GM19023 (cell line): ENCODE measurements around the gene RAD51D.
"Not testable (repeated sequence)": the region's sequence is repeated elsewhere in the genome, so short reads cannot be mapped to it uniquely, and the experiment has no call there.

Experiments
- ATAC-seq: cut with Tn5 transposase; IDR thresholded peaks from one replicate; pipeline ENCODE4 v1.9.1; 2021; ENCODE audit warnings: mild to moderate bottlenecking, moderate library complexity; ENCODE audit not compliant: unreplicated experiment

The RAD51D gene

DNA sequence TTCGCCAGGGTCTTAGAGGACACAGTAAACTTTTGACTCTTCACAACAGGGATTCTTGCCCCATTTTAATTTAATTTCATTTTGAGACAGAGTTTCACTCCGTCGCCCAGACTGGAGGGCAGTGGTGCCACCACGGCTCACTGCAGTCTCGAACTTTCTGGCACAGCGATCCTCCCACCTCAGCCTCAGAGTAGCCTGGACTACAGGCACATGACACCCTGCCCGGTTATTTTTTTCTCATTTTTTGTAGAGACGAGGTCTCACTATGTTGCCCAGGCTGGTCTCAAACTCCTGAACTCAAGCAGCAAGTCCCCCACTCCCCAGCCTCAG, 22.8 kb upstream of the RAD51D start:
- ATAC-seq, result no peak

- peak; percentile 81 for ATAC-seq
Measured at GRCh38 chr17:35141681-35142466, 22.2 kb upstream of the RAD51D start, which contains the start of gene NLE1. NLE1 (minus strand) TSS chr17:35142303; CDS start chr17:35142275, 28 bp downstream.

DNA sequence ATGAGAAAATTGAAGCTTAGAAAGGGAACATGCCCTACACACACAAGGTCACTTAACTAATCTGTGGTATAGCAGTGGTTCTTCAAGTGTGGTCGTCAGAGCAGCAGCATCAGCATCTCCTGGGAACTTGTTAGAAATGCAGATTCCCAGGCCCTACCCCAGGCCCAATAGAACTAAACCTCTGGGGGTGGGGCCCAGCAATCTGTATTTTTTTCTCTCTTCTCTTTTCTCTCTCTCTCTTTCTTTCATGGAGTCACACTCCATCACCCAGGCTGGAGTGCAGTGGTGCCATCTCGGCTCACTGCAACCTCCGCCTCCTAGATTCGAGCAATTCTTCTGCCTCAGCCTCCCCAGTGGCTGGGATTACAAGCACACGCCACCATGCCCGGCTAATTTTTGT, 18.6 kb upstream of the RAD51D start:
- no peak for ATAC-seq

GRCh38 chr17:35135322-35135721, 15.7 kb upstream of the RAD51D start:
- no peak for ATAC-seq

GRCh38 chr17:35132816-35133550, 13.3 kb upstream of the RAD51D start:
- ATAC-seq, result no peak

GRCh38 chr17:35132099-35132498, 12.4 kb upstream of the RAD51D start:
- ATAC-seq, result no peak

- ATAC-seq, result no peak
Measured at GRCh38 chr17:35130392-35130791, 10.7 kb upstream of the RAD51D start.

DNA sequence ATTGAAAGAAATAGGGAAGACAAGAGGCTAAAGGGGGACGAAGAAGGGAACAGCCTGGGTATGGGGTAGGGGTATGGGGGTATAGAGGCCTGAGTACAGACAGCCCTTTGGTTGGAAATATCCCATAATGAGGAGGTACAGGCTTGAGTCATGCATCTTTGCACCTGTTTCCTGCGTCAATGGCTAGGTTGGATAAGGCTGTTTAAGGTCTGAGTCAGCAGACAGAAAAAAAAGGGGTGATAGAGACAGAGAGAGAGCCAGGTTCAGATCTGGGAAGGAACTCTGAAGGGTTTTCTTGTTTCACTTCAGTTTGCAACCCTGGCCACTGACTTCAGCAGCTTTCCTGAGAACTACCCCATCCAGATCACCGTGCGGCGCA, 10.3 kb upstream of the RAD51D start:
- ATAC-seq, result no peak

GRCh38 chr17:35129154-35129972, 9.7 kb upstream of the RAD51D start:
- no peak for ATAC-seq

DNA sequence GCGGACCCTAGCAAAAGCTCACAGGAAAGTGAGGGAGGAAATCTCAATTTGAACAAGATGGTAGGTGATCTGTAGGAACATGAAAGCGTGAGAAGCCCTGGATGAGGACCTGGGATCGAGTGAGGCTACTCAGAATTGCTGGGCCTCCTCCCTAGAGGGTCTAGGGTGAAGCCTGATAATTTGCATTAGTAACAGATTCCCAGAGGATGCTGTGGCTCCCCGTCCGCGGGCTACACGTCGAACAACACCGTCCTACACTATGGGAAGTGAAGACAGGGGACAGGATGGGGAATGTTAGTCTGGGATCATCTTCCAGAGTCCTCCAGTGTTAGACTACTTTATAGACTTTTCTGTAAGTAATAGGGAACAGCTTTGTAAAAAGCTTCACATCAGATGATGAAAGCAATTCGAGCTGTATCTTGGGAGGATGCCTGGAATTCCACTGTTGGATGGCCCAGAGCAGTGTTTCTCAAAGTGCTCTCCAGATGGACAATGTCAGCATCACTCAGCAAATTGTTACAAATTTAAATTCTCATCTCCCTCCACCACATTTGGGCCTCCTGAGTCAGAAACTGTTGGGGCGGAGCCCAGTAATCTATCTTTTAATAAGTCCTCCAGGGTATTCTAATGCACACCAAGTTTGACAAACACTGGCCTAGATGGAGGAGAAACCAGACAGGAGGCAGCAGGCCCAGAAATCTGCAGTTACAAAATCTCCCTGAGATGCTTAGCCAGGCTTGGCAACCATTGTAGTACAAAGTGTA, 8.3 kb upstream of the RAD51D start:
- no peak for ATAC-seq

DNA sequence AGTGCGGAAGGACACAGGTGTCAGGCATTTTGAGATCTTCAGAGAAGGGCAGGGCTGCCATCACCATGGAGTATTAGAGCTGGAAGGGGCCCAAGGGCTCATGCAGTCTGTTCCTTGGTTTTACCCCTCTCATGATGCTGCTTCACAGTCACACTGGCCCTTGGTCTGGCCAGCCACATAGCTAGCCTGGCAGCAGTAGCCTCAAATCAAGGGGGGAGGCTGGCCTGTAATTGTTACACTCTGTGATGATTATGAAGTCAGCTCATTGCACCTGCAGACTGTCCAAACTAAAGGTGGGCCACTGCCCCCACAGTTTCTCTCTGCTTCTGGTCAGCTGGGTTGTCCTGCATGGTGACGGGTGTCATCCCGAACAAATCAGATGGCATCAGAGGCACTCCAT, 1.7 kb upstream of the RAD51D start, which contains the start of gene FNDC8:
FNDC8 (plus strand) TSS at position 301 of the 400 bp plus-strand sequence; CDS start at position 380, 79 bp downstream.
- no peak for ATAC-seq

GRCh38 chr17:35117984-35118383, 1.7 kb downstream of the RAD51D start:
- no peak for ATAC-seq

GRCh38 chr17:35116845-35117244, 2.8 kb downstream of the RAD51D start:
- ATAC-seq, result no peak

- ATAC-seq, result not testable (repeated sequence)
Measured at GRCh38 chr17:35110791-35111190, 8.9 kb downstream of the RAD51D start.

GRCh38 chr17:35104844-35105450, 14.7 kb downstream of the RAD51D start:
- no peak for ATAC-seq

GRCh38 chr17:35103271-35103670, 16.4 kb downstream of the RAD51D start:
- no peak for ATAC-seq

GRCh38 chr17:35101725-35102124, 17.9 kb downstream of the RAD51D start:
- ATAC-seq, result no peak

- no peak for ATAC-seq
Measured at GRCh38 chr17:35101036-35101435, 18.6 kb downstream of the RAD51D start.

GRCh38 chr17:35099908-35100307, 19.8 kb downstream of the RAD51D start:
- ATAC-seq, result no peak

- no peak for ATAC-seq
Measured at GRCh38 chr17:35097776-35098175, 21.9 kb downstream of the RAD51D start.
